IMR-90 (cell line): ENCODE results near the gene S1PR4. TPM values are rescaled to one million over a fixed set of nuclear protein-coding genes. Genes with fewer than 3 reads are reported as not detected.

Source experiments
- CTCF ChIP-seq: conservative IDR thresholded peaks from 2 replicates; pipeline ENCODE4 v1.5.1; 2012; ENCODE audit warnings: mild to moderate bottlenecking, low read depth, low read length, improper control_type of control experiment
- polyA plus RNA-seq, 3 experiments: library from polyadenylated mRNA; depleted of rRNA; stranded (reverse); fragments of >200 nt; gene quantifications; 2 replicates each; pipeline ENCODE4 v1.2.3, GENCODE V29; 2012; ENCODE audit warnings: low replicate concordance in 1 of 3
- total RNA-seq: library from RNA; depleted of rRNA; stranded (reverse); fragments of >200 nt; gene quantifications from 2 replicates; pipeline ENCODE4 v1.2.3, GENCODE V29; 2012

Gene S1PR4
- total and polyA plus RNA-seq, 2 of the 4 experiments (the other 2 are of a cell fraction), result not detected

- TF ChIP-seq CTCF, result no peak
Measured at GRCh38 chr19:3154957-3155736, 23.4 kb upstream of the S1PR4 start (continued).
